GM10847 (cell line): ENCODE measurements around the gene ECD.

Experiments
- POLR2A ChIP-seq: IDR thresholded peaks from 2 replicates; pipeline ENCODE4 v1.6.1; 2011; ENCODE audit not compliant: insufficient read length; ENCODE audit errors: extremely low read depth

The ECD gene

DNA sequence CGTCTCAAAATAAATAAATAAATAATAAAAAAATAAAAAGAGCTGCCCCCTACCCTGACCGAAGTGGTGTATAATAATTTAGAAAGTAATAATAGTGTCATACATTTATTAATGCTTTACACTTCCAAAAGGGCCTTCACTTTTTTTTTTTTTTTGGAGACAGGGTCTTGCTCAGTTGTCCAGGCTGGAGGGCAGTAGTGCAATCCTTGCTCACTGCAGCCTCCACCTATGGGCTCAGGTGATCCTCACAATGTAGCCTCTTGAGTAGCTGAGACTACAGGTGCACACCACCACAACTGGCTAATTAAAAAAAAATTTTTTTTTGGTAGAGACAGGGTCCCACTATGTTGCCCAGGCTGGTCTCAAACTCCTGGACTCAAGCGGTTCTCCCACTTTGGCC lies 1.5 kb upstream of the ECD start:
- TF ChIP-seq POLR2A: no peak

DNA sequence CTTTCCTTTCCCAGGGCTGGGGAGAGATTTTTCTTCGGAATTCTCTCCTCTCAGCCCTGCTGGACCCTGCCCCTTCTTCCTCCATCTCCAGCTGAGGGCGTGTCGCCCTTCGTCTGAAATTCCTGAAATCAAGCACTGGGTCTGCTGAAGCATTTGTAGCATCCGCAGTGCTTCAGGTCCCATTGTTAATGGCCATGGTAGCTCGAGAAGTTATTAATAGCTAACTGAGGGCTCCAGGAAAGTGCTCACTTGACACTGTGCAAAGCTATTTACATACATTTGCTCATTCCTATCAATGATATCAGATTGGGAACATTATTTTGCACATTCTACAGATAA lies 626 bp upstream of the ECD start:
- TF ChIP-seq POLR2A: no peak

DNA sequence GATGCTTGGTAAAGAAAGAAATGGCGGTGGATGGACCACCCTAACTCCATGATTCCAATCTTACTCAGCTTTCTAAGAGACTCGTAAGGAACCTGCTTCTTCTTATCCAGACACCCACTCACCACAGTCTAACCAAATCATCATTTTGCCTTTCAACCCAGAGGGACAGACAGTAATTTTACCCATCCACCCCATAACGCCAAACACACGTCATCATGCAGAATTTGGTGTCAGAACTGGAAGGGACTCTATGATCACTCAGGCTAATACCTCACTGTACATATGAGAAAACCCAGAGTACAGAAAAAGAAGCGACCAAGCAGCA lies 388 bp downstream of the ECD start:
- no peak for TF ChIP-seq POLR2A

DNA sequence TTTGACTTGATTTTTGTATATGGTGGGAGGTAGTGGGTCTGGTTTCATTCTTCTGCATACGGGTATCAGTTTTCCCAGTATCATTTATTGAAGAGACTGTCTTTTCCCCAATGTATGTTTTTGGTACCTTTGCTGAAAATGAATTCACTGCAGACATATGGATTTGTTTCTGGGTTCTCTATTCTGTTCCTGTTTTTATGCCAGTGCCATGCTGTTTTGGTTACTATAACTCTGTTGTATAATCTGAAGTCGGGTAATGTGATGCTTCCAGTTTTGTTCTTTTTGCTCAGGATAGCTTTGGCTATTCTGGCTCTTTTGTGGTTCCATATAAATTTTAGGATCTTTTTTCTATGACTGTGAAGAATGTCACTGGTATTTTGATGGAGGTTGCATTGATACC lies 836 bp downstream of the ECD start:
- no peak for TF ChIP-seq POLR2A

DNA sequence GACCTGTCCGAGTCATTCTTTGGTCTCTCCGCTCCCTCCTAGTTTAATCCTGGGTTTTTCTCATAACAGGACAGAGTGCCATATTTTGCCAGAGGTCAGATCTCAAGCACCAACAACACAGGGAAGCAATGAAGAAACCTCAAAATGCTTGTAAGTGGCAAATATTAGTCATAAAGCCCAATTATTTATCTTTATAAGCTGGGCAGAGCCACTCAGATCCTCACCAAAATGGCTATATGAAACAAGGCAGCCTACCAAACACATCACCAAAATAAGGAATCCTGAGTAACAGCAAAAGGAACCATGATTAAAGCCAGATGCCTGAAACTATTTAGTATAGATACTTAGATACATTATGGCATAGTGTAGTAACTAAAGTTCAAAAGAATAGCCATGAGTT lies 4.7 kb downstream of the ECD start:
- no peak for TF ChIP-seq POLR2A

DNA sequence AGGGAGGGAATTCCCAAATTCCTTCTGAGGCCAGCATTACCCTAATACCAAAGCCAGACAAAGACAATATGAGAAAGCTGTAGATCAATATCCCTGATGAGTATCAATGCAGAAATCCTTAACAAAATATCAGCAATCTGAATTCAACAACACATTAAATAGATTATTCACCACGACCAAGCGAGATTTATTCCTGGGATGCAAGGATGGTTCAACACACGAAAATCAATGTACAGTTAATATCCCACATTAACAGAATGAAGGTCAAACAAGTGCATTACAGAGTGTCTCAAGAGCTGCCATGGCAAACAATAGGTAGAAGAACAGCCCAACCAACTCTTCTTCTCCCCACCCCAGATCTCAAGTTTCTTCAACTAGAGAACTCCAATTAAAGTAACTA lies 6.1 kb downstream of the ECD start:
- no peak for TF ChIP-seq POLR2A

DNA sequence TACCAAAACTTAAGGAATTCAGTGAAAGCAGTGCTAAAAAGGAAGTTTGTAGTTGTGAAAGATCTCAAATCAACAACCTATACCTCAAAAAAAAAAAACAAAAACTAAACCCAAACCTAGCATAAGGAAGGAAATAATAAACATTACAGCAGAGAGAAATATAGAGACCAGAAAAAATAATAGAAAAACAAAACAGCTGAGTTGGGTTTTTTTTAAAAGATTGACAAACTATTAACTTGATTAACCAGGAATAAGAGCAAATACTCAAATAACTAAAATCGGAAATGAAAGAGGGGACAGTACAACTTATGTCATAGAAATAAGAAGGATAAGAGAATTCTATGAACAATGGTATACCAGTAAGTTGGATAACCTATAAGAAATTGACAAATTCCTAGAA lies 6.7 kb downstream of the ECD start:
- no peak for TF ChIP-seq POLR2A

DNA sequence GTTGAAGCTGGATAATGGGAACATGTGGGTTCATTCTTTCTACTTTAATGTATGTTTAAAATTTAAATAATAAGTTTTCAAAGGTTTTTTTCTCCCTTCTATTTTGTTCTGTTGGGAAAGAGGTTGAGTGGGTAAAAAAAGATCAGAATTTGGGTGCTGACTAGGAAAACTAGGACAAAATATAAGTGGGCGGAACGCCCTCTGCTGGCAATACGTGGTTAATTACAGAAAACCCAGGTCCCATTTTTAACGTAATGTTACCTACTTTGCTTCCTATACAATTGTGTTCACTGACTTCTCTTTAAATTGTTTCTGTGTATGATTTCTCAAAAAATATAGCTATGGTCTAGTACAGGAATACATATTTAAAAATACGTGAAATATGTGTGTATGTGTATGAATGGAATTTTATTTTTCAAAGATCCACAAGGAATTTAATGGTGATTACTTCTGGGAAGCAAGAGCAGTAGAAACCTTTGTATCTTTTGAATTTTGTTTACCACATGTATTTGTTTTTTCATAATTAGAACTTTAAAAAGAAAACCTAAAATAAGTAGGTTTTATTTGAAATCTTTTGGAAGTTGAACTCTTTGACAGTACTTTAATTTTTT lies 8.7 kb downstream of the ECD start:
- TF ChIP-seq POLR2A: no peak

DNA sequence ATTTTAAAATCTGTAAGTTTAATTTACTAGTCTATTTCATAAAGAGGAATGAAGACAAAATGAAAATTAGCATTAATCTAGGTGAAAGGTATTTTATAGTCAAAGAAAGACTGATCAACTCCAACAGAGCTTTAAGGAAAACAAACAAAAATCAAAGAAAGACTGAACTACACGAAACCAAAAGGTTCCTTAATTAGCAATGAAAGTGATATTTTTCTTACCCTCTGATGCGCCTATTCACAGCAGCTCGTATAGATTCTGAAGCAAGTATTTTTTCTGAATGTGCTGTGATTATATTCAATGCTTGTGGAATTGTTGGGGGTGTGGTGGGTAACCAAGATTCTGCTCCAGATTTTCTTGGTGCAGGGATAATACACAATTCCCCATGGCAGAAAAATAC lies 11.8 kb downstream of the ECD start:
- TF ChIP-seq POLR2A: no peak

DNA sequence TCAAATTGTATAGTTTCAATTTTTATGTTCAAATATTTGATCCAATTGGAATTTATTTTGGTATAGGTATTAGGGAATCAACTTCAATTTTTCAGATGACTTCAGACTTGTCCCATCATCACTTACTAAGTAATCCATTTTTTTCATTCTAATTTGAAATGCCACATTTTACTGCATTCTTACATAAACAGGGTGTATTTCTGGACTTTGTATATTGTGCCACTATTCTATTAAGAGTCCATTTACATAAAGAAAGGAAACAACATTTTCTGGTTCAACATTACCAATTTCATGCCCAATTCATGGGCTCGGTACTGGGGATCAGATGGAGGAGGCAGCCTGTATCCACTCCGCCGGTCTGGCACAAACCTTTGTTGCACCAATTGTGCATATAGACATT lies 15.8 kb downstream of the ECD start:
- TF ChIP-seq POLR2A: no peak

DNA sequence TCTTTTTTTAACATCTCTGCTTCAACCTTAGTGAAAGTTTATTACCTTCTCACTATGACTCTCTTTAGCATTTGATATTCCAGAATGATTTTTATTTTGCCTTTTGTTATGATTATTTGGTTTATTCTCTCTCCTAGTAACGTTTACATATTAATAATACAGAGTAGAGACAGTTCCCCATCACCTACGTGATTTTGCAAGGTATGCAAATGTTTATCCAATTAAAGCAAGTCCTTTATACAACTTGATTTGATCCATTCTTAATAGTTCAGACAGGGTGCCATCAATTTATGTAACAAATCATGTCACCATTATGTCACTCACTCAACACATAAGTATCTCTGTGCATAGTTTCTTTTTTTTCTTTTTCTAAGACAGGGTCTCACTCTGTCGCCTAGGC lies 26.2 kb downstream of the ECD start:
- no peak for TF ChIP-seq POLR2A

DNA sequence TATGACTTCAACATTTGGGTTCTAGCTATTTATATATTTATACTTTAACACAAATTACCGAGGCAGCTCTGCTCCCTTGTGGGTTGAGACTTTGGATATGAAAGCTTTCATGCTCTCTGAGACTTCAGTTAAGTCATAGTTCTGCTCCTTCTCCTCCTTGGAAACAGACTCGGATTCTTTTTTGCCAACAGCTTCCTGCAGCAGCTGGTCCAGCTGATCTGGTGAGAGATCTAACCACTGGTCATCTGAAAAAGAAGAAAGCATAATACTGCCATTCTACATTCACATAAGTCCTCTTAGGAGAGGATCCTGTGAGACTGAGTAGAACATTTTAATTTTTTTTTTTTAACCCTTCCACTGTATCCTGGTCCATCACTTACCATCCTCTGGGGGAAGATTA lies 28.6 kb downstream of the ECD start:
- TF ChIP-seq POLR2A: no peak

DNA sequence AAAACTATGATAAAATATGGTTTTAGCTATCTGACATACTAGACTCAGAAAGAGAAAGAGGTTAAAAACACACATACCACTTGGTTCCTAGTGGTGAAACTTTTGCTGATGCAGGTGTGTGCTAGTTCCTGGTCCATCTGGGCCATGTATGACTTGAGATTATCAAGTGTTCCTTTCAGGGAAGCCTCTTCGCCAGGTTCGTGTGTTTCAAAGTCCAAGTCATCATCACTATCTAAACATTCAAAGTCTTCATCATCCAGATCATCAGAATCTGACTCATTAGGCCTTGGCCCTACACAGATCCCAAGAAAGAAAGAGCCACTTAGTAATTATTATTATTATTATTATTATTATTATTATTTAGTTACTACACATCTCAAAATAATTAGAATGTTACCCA lies 31.2 kb downstream of the ECD start:
- no peak for TF ChIP-seq POLR2A

DNA sequence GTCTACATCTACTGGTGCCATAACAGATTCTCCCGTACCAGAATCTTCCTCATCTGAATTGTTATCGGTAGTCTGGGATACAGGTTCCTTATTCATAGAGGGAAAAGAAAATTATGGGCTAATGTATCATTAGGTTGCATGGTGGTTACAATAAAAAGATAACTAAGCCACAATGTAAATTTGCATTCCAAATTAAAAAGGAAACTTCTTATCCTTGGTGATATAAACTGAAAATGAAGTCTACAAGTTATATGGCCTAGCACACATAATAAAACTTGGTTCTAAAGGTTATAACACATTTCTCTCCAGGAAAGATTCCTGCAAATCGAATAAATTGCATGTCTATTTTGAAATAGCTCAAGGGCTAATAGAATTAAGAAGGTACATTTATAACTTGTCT lies 33.1 kb downstream of the ECD start:
- TF ChIP-seq POLR2A: no peak

DNA sequence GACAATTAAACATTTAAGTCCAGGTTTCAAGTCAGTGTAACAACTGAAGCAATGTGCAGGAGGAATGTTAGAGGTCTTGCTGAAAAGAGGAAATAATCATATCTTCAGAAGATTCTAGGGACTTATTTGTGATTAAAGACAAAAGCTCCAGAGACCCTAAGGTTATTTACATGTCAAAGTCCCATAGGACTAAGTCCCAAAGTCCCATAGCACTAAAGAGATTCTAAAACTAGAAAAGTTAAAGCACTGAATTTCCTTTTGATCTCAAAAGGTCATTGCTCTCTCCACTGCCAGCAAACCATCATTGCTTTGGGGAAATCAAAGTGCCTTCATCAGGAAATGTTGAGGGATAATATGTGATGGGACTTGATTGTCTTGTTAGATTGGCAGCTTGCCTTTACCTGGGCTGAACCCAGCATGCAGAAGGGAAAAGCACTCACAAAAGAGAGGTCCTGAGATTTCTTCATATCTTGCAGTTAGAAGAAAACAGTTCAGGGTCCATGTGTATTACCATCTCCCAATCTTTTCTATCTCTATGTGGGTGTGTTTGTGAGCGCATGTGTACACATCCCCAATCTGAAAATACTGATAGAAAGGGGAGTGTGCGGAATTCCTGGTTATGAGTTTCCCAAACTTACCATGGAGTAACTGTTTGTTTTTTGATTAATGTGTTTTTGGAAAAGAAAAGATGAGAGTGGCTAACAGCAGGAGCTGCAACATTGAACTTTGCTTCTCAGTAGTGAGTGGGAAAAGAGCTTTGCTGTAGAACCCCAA lies 35.7 kb downstream of the ECD start:
- TF ChIP-seq POLR2A: no peak

DNA sequence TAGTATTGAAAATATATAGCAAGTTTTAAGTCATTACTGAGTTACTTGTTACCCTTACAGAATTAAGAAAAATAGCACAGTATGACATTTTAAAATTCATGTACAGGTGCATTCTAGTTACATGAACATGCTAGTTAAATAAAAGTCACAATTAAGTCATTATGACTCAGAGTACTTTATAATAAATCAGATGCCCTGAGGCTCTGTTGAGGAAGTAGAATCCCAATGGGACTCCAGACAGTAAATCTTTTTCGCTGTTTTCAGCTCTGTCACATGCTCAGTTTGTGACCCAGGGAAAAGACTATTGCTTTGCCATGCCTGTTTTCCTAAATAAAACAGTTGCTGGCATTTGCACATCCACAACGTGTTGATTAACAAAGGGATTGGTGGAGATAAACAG lies 36.5 kb downstream of the ECD start:
- no peak for TF ChIP-seq POLR2A

DNA sequence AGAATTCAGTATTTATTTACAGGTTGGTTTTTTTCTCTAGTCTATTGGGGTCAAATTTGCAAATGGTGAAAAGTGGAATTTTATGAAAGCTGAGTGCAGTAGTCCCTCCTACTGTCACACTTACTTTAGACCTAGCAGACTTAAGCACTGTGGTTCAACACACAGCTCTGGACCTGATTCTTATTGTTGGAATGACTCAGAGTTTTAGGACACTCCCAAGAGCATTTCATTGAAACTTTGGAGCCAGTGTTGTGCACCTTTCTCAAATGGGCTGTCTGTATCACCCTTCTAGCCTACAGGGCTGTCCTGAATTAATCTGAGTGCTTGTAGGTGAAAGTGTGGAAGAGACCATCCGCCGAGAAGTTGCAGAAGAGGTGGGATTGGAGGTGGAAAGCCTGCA lies 41.5 kb downstream of the ECD start:
- TF ChIP-seq POLR2A: no peak
